ENCODE data around the gene KPNA2.
"Not testable (repeated sequence)": the region's sequence is repeated elsewhere in the genome, so short reads cannot be mapped to it uniquely, and the experiment has no call there.

KPNA2 gene

GRCh38 chr17:68080411-68081150 is 45.0 kb downstream of the KPNA2 start:
- TF ChIP-seq CTCF (IDR thresholded peaks at IDR 0.05; ENCODE audit: extremely low read depth, missing control alignments) = no peak
- no peak for DNase-seq (ENCODE audit: low spot score)

- DNase-seq (ENCODE audit: low spot score) = not testable (repeated sequence)
Measured at GRCh38 chr17:68081305-68082265, 46.0 kb downstream of the KPNA2 start.

DNA sequence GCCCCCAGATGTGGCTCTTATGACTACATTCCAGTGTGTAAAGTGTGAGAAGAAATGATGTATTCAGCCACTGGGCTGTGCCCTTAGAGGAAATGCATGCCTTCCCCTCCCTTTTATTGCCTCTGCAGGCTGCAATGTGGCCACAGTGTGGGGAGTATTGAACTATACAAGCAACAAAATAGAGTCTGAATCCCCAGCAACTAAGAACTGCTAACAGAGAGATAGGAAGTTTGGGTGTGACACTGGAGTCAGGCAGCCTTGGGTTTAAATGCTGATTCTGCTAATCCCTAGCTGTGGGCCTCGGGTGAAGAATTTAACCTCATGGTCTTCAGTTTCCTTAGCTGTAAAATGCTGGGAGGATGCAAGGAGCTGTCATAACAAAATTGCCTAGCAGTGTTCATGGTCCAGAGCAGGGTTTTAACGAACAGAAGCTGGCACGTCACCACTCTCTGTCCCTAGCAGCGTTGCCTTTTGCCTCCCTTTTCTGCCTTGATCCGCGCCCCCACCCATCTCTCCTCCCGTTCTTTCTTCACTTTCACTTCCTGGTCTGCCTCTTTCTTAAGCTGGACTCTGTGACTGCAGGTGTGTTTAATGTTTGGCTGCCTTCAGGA is 50.3 kb downstream of the KPNA2 start:
- no peak for TF ChIP-seq CTCF (IDR thresholded peaks at IDR 0.05; ENCODE audit: extremely low read depth, missing control alignments)
- DNase-seq (ENCODE audit: low spot score) = no peak

DNA sequence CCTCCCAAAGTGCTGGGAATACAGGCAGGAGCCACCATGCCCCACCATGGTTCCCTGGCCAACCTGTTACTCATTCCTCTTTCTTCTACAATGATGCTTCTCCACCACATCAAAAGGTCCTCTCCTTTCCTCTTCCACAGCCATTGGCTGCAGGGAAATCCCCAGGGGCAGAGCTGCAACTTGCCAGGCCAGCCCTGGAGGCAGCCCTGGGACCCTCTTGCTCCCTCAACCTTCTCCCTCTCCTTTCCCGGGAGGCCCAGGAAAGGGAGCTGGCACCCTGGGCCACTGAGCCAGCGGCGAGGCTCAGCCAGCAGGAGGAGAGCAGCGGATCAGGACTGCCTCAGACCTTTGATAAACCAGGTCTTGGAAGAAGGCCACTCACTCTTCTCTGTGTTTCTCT is 51.1 kb downstream of the KPNA2 start:
- not testable (repeated sequence) for DNase-seq (ENCODE audit: low spot score)

DNA sequence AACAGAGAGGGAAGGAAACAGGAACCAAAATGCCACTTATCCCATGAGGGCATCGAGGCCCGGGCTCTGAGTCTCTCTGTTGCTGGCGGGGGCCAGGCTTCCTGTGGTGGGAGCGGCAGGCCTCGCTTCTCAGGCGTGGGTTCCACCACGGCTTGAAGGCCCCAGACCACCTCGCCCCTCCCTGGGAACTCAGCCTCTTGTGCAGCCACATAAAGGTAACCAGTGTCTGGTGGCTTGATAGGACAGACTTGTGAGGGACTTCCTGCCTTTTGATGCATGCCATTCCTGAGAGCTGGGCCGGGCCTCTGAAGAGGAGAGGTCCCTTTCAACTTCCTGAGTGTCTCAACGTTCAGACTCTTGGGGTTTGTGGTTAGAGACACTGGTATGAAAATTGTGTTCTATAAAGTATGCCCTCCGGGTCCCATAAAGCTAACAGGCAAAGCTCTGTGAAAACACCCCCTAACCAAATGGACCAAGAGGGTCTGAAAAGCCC is 51.6 kb downstream of the KPNA2 start:
- not testable (repeated sequence) for DNase-seq (ENCODE audit: low spot score)

DNA sequence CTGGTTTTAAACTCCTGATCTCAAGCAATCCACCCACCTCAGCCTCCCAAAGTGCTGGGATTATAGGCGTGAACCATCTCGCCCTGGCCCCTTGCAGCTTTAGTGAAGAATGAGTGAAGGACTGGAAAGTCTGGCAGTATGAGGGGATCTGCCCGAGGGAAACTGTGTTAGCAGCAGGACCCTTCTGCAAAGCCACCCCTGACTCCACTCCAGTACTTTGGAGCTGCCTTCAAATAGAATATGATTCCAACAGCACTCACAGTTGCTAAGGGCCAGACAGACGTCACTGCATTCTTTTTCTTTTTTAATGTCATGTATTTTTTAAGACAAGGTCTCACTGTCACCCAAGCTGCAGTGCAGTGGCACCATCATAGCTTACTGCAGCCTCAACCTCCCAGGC is 52.3 kb downstream of the KPNA2 start:
- TF ChIP-seq CTCF (IDR thresholded peaks at IDR 0.05; ENCODE audit: extremely low read depth, missing control alignments) = no peak

GRCh38 chr17:68089881-68090280 is 54.3 kb downstream of the KPNA2 start:
- TF ChIP-seq CTCF (IDR thresholded peaks at IDR 0.05; ENCODE audit: extremely low read depth, missing control alignments) = no peak
- DNase-seq (ENCODE audit: low spot score) = no peak

More for the DNA sequence above, 52.3 kb downstream of the KPNA2 start:
- no peak for DNase-seq (ENCODE audit: low spot score)

DNA sequence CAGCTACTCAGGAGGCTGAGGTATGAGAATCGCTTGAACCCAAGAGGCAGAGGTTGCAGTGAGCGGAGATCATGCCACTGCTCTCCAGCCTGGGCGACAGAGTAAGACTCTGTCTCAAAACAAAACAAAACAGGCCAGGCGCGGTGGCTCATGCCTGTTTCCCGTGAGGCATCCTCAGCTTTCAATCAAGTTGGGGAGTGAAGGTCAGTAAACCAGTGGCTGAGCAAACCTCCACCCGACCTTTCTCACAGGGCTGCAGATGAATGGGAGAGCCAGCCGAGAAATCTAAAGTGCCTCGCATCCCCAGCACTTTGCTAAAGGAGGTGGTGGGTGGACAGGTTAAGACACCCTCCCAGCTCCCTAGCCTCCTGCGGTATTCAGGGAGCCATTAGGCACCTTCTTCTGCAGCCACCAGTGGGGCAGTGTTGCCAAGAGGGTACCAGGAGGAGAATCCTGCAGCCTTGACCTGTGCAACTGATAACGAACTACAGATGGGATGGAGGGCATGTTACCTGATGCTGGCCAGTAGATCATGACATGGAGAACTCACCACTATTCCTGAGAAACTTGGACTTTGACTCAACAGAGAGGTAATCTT is 59.0 kb downstream of the KPNA2 start:
- TF ChIP-seq CTCF (IDR thresholded peaks at IDR 0.05; ENCODE audit: extremely low read depth, missing control alignments) = no peak
- no peak for DNase-seq (ENCODE audit: low spot score)

Measured in GM20000 (cell line).